ENCODE measurements around the gene SNRNP48.

DNA sequence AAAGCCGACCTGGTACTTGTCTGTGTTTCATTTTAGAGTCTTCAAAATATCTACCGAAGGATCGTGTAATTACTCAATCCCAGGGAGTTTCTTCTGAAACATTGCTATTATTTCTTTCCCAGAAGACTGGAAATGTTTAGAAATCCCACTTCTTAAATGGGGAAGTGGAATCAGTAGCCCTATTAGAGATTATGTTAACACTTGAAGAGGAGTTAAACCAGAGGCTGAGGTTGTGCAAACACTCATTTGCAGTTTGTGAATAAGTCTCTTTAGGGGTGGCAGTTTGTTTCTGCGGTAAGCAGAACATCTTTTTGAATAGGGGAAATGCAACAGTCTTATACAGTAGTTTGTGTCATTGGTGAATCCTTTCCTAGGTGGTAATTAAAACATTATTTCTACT lies 27.2 kb upstream of the SNRNP48 start:
- TF ChIP-seq, protein P1, sequence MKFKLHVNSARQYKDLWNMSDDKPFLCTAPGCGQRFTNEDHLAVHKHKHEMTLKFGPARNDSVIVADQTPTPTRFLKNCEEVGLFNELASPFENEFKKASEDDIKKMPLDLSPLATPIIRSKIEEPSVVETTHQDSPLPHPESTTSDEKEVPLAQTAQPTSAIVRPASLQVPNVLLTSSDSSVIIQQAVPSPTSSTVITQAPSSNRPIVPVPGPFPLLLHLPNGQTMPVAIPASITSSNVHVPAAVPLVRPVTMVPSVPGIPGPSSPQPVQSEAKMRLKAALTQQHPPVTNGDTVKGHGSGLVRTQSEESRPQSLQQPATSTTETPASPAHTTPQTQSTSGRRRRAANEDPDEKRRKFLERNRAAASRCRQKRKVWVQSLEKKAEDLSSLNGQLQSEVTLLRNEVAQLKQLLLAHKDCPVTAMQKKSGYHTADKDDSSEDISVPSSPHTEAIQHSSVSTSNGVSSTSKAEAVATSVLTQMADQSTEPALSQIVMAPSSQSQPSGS (CRISPR knock-in tag; IDR thresholded peaks at IDR 0.05; ENCODE audit: borderline replicate concordance, low read depth) = no peak
- TF ChIP-seq, protein P2, sequence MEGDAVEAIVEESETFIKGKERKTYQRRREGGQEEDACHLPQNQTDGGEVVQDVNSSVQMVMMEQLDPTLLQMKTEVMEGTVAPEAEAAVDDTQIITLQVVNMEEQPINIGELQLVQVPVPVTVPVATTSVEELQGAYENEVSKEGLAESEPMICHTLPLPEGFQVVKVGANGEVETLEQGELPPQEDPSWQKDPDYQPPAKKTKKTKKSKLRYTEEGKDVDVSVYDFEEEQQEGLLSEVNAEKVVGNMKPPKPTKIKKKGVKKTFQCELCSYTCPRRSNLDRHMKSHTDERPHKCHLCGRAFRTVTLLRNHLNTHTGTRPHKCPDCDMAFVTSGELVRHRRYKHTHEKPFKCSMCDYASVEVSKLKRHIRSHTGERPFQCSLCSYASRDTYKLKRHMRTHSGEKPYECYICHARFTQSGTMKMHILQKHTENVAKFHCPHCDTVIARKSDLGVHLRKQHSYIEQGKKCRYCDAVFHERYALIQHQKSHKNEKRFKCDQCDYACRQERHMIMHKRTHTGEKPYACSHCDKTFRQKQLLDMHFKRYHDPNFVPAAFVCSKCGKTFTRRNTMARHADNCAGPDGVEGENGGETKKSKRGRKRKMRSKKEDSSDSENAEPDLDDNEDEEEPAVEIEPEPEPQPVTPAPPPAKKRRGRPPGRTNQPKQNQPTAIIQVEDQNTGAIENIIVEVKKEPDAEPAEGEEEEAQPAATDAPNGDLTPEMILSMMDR (IDR thresholded peaks at IDR 0.05) = no peak
- TF ChIP-seq NFYB (CRISPR knock-in tag; conservative IDR thresholded peaks at IDR 0.05; ENCODE audit: low read depth) = no peak
- TF ChIP-seq TCF7 (CRISPR knock-in tag; IDR thresholded peaks at IDR 0.05; ENCODE audit: low read depth) = no peak
- TF ChIP-seq JUN (CRISPR knock-in tag; IDR thresholded peaks at IDR 0.05) = no peak
- TF ChIP-seq, protein P3, sequence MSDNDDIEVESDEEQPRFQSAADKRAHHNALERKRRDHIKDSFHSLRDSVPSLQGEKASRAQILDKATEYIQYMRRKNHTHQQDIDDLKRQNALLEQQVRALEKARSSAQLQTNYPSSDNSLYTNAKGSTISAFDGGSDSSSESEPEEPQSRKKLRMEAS (CRISPR knock-in tag; IDR thresholded peaks at IDR 0.05) = no peak
- TF ChIP-seq CREB1 (CRISPR knock-in tag; IDR thresholded peaks at IDR 0.05) = no peak
- no peak for TF ChIP-seq CBFB (CRISPR knock-in tag; IDR thresholded peaks at IDR 0.05; ENCODE audit: low read depth)
- TF ChIP-seq, protein P4, sequence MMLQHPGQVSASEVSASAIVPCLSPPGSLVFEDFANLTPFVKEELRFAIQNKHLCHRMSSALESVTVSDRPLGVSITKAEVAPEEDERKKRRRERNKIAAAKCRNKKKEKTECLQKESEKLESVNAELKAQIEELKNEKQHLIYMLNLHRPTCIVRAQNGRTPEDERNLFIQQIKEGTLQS (CRISPR knock-in tag; conservative IDR thresholded peaks at IDR 0.05) = no peak
- TF ChIP-seq ZNF317 (CRISPR knock-in tag; IDR thresholded peaks at IDR 0.05; ENCODE audit: borderline replicate concordance, low read depth) = no peak
- TF ChIP-seq, protein P5, sequence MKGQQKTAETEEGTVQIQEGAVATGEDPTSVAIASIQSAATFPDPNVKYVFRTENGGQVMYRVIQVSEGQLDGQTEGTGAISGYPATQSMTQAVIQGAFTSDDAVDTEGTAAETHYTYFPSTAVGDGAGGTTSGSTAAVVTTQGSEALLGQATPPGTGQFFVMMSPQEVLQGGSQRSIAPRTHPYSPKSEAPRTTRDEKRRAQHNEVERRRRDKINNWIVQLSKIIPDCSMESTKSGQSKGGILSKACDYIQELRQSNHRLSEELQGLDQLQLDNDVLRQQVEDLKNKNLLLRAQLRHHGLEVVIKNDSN (CRISPR knock-in tag; IDR thresholded peaks at IDR 0.05) = no peak
- TF ChIP-seq FOXP1 (CRISPR knock-in tag; IDR thresholded peaks at IDR 0.05; ENCODE audit: borderline replicate concordance) = no peak
